Measurements from ENCODE around the gene ZNF831. TPM values are rescaled to one million over a fixed set of nuclear protein-coding genes. Genes with fewer than 3 reads are reported as not detected.
A peak's percentile ranks its signal among the peaks of the same experiment; 100 is the strongest.

ZNF831 gene
- total RNA-seq, 1 donor from 2014 or later = 4.0 TPM

DNA sequence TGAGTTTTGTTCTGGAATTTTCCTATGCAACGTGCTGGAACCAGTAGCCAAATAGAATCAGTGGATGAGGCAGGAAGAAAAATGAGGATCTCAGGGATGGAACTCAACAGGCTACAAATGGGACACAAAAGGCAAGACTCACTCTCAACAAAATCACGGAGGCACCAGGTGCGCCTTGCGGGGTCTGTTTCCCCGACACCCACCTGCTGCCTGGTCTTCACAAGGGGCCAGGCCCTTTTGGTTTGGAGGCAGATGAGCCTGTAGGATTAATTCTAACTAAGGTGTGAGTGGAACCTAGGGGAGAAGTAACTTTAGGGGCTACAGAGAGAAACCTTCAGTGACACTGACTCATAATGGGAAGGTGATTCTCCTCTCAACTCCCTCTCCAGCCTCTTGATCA, 56.5 kb downstream of the ZNF831 start:
- CTCF ChIA-PET = interaction anchor here (1.0 to 4.1 kb wide), 2 partner anchors 133 to 297 kb away, joined by 3 to 48 read pairs; no protein-coding TSS in a partner anchor

GRCh38 chr20:59221049-59221706, 57.6 kb downstream of the ZNF831 start:
- Mint-ChIP-seq H3K36me3 (ENCODE audit: low read depth) (peaks cover 3% of the 10 kb centered on the region), H3K27ac (no peak overlapping the region)

More for the DNA sequence above, 56.5 kb downstream of the ZNF831 start:
- H3K27ac Mint-ChIP-seq = no peak overlapping the region
- no peak overlapping the region for H3K4me3 Mint-ChIP-seq
- H3K27me3 Mint-ChIP-seq = peaks cover 9% of the 10 kb centered on the region
- intact Hi-C loops (cut with micrococcal nuclease) = loop anchor here (5.0 kb wide), 1 partner anchor 238 kb away; the partner anchor contains the start of gene NELFCD
- TF ChIP-seq, protein P1, sequence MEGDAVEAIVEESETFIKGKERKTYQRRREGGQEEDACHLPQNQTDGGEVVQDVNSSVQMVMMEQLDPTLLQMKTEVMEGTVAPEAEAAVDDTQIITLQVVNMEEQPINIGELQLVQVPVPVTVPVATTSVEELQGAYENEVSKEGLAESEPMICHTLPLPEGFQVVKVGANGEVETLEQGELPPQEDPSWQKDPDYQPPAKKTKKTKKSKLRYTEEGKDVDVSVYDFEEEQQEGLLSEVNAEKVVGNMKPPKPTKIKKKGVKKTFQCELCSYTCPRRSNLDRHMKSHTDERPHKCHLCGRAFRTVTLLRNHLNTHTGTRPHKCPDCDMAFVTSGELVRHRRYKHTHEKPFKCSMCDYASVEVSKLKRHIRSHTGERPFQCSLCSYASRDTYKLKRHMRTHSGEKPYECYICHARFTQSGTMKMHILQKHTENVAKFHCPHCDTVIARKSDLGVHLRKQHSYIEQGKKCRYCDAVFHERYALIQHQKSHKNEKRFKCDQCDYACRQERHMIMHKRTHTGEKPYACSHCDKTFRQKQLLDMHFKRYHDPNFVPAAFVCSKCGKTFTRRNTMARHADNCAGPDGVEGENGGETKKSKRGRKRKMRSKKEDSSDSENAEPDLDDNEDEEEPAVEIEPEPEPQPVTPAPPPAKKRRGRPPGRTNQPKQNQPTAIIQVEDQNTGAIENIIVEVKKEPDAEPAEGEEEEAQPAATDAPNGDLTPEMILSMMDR (IDR thresholded peaks at IDR 0.05) = no peak
- H3K9me3 Mint-ChIP-seq = no peaks in the 10 kb centered on the region
- H3K36me3 Mint-ChIP-seq (ENCODE audit: low read depth) = peaks cover 10% of the 10 kb centered on the region
- POLR2A ChIA-PET = no interaction called here
- DNase-seq = no peak
- no peak for ATAC-seq (ENCODE audit: low read depth)
- H3K4me1 Mint-ChIP-seq = peaks cover 11% of the 10 kb centered on the region

GRCh38 chr20:59221707-59222252, 58.2 kb downstream of the ZNF831 start:
- peak overlapping the region; percentile 70 for H3K4me3 Mint-ChIP-seq
- POLR2A ChIA-PET = interaction anchor here (0.8 to 2.1 kb wide), 6 partner anchors 99 to 333 kb away, joined by 3 to 11 read pairs (median 4); partner anchors contain the start of gene ATP5F1E
- intact Hi-C loops (cut with micrococcal nuclease) = loop anchor here (1.0 to 5.0 kb wide), 9 partner anchors 14 to 984 kb away; partner anchors contain the start of gene NELFCD

More at GRCh38 chr20:59221049-59221706, 57.6 kb downstream of the ZNF831 start:
- no peak for DNase-seq
- Mint-ChIP-seq H3K27me3 (peaks cover 9% of the 10 kb centered on the region), H3K4me1 (peaks cover 11% of the 10 kb centered on the region), H3K4me3 (peak overlapping the region; percentile 70), H3K9me3 (no peaks in the 10 kb centered on the region)
- ChIA-PET CTCF (interaction anchor here (0.8 to 4.1 kb wide), 16 partner anchors 13 to 354 kb away, joined by 3 to 48 read pairs (median 4); partner anchors contain the start of gene PRELID3B), POLR2A (interaction anchor here (0.8 to 2.1 kb wide), 4 partner anchors 132 to 217 kb away, joined by 3 to 11 read pairs (median 6); partner anchors contain the start of gene ATP5F1E)
- intact Hi-C loops (cut with micrococcal nuclease) = loop anchor here (5.0 kb wide), 1 partner anchor 239 kb away; the partner anchor contains the start of gene NELFCD
- ATAC-seq (ENCODE audit: low read depth) = no peak
- TF ChIP-seq, protein P1 (IDR thresholded peaks at IDR 0.05) = no peak

DNA sequence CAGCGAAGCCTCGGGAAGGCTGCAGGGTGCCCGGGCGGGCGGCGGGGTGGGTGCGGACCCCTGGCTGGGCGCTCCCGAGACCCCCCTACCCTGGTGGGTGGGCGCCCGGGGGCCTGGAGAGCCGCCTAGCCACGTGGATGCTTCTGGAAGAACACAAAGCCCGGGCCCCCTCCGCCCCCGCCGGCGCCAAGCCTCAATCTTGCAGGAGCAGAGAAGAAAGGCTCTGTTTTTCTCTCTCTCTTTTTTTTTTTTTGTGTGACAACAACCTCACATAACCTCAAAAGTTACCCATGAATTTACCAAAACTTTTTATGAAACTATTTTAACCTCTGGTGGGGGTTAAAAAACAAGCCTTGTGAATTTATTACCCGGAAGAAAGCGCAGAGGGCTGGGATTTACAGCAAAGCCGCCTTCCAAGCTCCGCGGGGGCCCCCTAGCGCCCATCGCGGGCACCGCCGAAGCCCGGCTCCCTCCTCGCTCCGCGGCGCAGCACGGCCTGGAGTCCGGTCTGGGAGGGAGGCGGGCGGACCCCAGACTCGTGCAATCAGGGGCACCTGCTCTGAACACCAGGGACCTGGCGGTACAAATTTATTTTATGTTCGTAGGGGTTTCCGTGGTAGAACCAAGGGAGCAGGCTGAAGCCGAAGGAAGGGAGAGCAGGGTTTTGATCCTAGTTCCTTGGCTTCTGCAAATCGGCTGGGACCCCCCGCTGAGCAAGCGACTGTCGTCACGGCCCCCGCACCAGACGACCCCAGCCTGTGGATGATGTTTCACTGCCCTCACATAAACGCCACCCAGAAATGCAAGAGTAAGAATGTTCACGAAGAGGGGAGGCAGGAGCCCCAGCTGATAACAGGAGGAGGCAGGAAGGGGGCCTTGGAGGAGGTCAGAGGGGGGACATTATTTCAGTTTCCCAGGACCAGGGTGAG, 58.9 kb downstream of the ZNF831 start:
- Mint-ChIP-seq H3K27me3 (peaks cover 9% of the 10 kb centered on the region), H3K9me3 (no peaks in the 10 kb centered on the region), H3K4me3 (peak overlapping the region; percentile 84), H3K27ac (no peak overlapping the region), H3K36me3 (ENCODE audit: low read depth) (peaks cover 1% of the 10 kb centered on the region), H3K4me1 (peaks cover 11% of the 10 kb centered on the region)
- CTCF ChIA-PET = interaction anchor here (0.8 to 4.1 kb wide), 22 partner anchors 14 to 359 kb away, joined by 3 to 48 read pairs (median 4); partner anchors contain the start of genes ATP5F1E and PRELID3B
- DNase-seq = peak; percentile 84
- TF ChIP-seq, protein P1 (IDR thresholded peaks at IDR 0.05) = peak; percentile 83
- intact Hi-C loops (cut with micrococcal nuclease) = loop anchor here (1.0 to 5.0 kb wide), 9 partner anchors 15 to 985 kb away; partner anchors contain the start of gene NELFCD
- ATAC-seq (ENCODE audit: low read depth) = peak; percentile 97
- POLR2A ChIA-PET = interaction anchor here (0.8 to 2.1 kb wide), 6 partner anchors 100 to 334 kb away, joined by 3 to 11 read pairs (median 4); partner anchors contain the start of gene ATP5F1E

More at GRCh38 chr20:59221707-59222252, 58.2 kb downstream of the ZNF831 start:
- H3K36me3 Mint-ChIP-seq (ENCODE audit: low read depth) = no peaks in the 10 kb centered on the region
- peaks cover 9% of the 10 kb centered on the region for H3K27me3 Mint-ChIP-seq
- H3K27ac Mint-ChIP-seq = no peak overlapping the region
- peaks cover 11% of the 10 kb centered on the region for H3K4me1 Mint-ChIP-seq
- CTCF ChIA-PET = interaction anchor here (0.8 to 4.1 kb wide), 23 partner anchors 14 to 359 kb away, joined by 3 to 48 read pairs (median 4); partner anchors contain the start of genes ATP5F1E and PRELID3B
- H3K9me3 Mint-ChIP-seq = no peaks in the 10 kb centered on the region
- no peak for DNase-seq
- no peak for ATAC-seq (ENCODE audit: low read depth)
- TF ChIP-seq, protein P1 (IDR thresholded peaks at IDR 0.05) = no peak
